GM12874 (cell line): ENCODE data around the gene IFI6.

Source experiments
- TF ChIP-seq, protein P1 (sequence below): IDR thresholded peaks from 2 replicates; pipeline ENCODE4 v1.5.1; 2011; ENCODE audit warnings: low read depth, mild to moderate bottlenecking, control low read depth, low read length, moderate library complexity; ENCODE audit not compliant: insufficient read depth

Gene IFI6

DNA sequence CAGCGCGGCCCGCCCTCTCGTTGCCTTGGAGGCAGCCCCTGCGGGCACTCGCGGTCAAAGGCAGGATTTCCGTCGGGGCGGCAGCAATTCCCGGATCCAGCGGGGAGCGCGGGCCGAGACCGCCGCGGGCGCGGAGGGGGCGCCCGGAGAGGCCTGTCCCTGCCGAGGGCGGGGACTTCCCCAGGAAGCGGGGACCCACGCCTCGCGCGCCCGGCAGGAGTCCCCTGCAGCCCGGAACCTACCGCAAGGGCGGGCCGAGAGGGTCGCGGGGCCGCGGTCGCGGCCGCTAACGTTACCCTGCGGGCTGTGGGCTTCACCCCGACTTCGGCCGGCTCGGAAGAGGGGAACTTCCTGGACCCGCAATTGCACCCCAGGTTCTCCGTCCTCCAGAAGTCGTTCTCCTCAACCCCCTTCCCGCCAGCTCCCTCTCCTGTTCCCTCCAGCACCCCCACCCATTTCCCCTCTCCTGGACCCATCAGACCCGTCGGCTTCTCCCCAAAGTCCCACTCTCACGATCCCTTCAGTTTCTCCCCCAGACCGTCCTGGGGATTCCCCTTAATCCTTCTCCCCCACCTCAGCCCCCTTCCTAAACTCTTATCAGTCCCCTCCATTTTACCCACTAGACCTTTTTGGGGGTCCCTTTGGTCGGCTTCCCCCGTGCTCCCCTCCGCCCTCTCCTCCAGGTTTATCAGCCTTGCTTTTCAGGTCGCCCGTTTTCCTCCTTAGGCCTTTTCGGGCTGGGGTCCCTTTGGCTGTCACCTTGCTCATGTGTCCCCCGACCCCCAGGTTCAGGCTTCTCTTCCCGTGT, 37.6 kb downstream of the IFI6 start:
- TF ChIP-seq, protein P1, sequence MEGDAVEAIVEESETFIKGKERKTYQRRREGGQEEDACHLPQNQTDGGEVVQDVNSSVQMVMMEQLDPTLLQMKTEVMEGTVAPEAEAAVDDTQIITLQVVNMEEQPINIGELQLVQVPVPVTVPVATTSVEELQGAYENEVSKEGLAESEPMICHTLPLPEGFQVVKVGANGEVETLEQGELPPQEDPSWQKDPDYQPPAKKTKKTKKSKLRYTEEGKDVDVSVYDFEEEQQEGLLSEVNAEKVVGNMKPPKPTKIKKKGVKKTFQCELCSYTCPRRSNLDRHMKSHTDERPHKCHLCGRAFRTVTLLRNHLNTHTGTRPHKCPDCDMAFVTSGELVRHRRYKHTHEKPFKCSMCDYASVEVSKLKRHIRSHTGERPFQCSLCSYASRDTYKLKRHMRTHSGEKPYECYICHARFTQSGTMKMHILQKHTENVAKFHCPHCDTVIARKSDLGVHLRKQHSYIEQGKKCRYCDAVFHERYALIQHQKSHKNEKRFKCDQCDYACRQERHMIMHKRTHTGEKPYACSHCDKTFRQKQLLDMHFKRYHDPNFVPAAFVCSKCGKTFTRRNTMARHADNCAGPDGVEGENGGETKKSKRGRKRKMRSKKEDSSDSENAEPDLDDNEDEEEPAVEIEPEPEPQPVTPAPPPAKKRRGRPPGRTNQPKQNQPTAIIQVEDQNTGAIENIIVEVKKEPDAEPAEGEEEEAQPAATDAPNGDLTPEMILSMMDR, result 0 out of 2 replicates have a peak, but pooled peaks have one; percentile 4

DNA sequence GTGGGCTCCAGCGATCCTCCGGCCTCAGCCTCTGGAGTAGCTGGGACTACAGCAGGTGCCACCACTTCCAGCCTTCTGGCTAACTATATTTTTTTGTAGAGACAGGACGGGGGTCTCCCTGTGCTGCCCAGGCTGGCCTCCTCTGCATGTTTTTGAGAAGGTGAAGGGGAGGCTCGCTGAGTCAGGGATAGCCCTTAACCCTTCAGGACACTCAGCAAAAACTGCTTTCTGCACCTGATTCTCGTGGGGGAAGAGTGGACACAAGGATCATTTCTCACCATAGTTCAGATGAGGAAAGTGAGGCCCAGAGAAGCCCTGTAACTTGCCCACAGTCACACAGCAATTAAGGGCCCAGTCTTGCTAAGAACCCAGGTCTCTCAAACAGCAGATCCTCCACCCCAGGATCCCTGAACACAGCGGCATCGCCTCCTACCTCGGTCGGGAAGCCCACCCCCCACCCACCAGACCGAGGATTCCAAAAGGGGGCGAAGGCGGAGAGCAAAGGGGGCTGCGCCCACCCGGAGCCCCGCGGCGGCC, 38.3 kb downstream of the IFI6 start:
- TF ChIP-seq, protein P1, result no peak

- TF ChIP-seq, protein P1, result no peak
These were observed 38.7 kb downstream of the IFI6 start for GRCh38 chr1:27633298-27633610.

GRCh38 chr1:27632387-27633297, 39.4 kb downstream of the IFI6 start:
- TF ChIP-seq, protein P1, result no peak

DNA sequence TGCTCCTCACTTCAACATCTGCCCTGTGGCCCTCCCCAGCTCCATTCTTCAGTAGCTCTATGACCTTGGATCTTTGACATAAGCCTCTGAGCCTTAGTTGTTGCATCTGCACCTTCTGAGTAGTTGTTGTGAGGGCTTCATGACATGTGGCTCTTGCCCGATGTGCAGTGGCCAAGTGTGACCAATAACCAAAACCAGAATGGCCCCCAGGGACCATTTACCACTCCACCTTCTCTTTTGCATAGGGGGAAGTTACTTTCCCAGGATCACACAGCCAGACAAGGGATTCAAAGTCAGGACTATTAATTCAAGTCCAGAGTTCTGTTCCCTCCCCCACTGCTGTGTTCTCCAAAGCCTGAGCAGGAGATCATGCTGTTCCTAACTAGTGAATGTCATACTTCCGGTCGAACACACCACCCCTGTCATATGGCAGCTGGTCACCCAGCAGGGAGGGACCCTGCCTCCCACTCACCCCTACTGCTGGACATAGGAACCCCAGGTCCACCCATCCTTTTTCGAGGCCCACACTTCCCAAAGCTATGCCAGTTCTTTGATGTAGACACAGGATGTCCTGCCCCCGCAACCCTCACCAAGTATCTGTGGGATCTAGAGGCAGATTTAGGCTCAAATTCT, 41.0 kb downstream of the IFI6 start:
- TF ChIP-seq, protein P1, result no peak

- TF ChIP-seq, protein P1, result no peak
These were observed 43.3 kb downstream of the IFI6 start for GRCh38 chr1:27628712-27629111.

DNA sequence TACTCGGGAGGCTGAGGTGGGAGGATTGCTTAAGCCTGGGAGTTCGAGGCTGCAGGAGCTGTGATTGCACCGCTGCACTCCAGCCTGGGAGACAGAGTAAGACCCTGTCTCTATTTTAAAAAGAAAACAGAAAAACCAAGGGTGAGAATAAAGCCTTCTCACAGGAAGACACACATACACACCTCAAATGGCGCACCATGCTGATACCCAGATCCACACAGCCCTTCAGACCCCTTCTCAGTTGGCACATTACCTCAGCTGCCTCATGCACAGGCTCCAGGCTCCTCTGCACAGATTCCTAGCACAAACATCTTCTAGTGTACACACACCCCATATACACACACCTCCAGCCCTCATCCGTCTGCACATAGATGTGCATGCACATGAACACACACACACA, 44.9 kb downstream of the IFI6 start:
- TF ChIP-seq, protein P1, result no peak
